Neuronal stem cell (in vitro differentiated cells): ENCODE measurements around the gene PDE4B. TPM values are rescaled to one million over a fixed set of nuclear protein-coding genes. Genes with fewer than 3 reads are reported as not detected.
"Not testable (repeated sequence)": the region's sequence is repeated elsewhere in the genome, so short reads cannot be mapped to it uniquely, and the experiment has no call there.

Experiments used
- DNase-seq: peaks from one replicate; pipeline ENCODE4 v3.0.0-alpha.2; 2013; ENCODE audit warnings: low spot score
- H2AFZ ChIP-seq: one replicate; pipeline ENCODE4 v1.6.1; 2013; ENCODE audit warnings: mild to moderate bottlenecking, low read length, inconsistent platforms
- H2AK5ac ChIP-seq: 2 replicates; pipeline ENCODE4 v1.6.1; 2013; ENCODE audit warnings: low read depth, mild to moderate bottlenecking, inconsistent platforms, low read length, moderate library complexity, mixed read lengths
- H2BK120ac ChIP-seq: 2 replicates; pipeline ENCODE4 v1.6.1; 2013; ENCODE audit warnings: low read depth, mild to moderate bottlenecking, inconsistent platforms, low read length, moderate library complexity, mixed read lengths
- H2BK12ac ChIP-seq: one replicate; pipeline ENCODE4 v1.6.1; 2013; ENCODE audit warnings: low read length, inconsistent platforms
- H2BK15ac ChIP-seq: 2 replicates; pipeline ENCODE4 v1.6.1; 2013; ENCODE audit warnings: mild to moderate bottlenecking, low read length, inconsistent platforms, mixed read lengths
- H2BK5ac ChIP-seq: one replicate; pipeline ENCODE4 v1.6.1; 2013; ENCODE audit warnings: inconsistent platforms, mild to moderate bottlenecking, low read length, moderate library complexity
- H3K14ac ChIP-seq: one replicate; pipeline ENCODE4 v1.6.1; 2013; ENCODE audit warnings: low read length, inconsistent platforms
- H3K18ac ChIP-seq: 2 replicates; pipeline ENCODE4 v1.6.1; 2013; ENCODE audit warnings: low read length, inconsistent platforms
- H3K23ac ChIP-seq: 2 replicates; pipeline ENCODE4 v1.6.1; 2013; ENCODE audit warnings: low read depth, mild to moderate bottlenecking, mixed read lengths, low read length, inconsistent platforms; ENCODE audit not compliant: poor library complexity
- H3K27ac ChIP-seq: replicated peaks from 3 replicates; pipeline ENCODE4 v1.5.1; 2013; ENCODE audit warnings: low read length, inconsistent platforms
- H3K27me3 ChIP-seq, 3 experiments: 2 replicates each; pipeline ENCODE4 v1.6.1; 2013; ENCODE audit warnings: low read length in 3 of 3, mild to moderate bottlenecking in 2 of 3, inconsistent platforms in 1 of 3, low read depth in 1 of 3, mixed read lengths in 1 of 3, moderate library complexity in 1 of 3; ENCODE audit not compliant: control insufficient read depth in 3 of 3, insufficient read depth in 3 of 3
- H3K36me3 ChIP-seq, 2 donors: replicated peaks in 1 of 2; 2 replicates each; pipeline ENCODE4 v1.6.1; 2013; ENCODE audit warnings: low read length in 2 of 2; ENCODE audit not compliant: control insufficient read depth in 2 of 2, insufficient read depth in 2 of 2
- H3K4ac ChIP-seq: 2 replicates; pipeline ENCODE4 v1.6.1; 2013; ENCODE audit warnings: inconsistent platforms, mild to moderate bottlenecking, low read length, moderate library complexity
- H3K4me1 ChIP-seq, 2 donors: 1 replicate in 1 of 2; 2 replicates in 1 of 2; pipeline ENCODE4 v1.6.1; 2013; ENCODE audit warnings: low read length in 2 of 2, low read depth in 1 of 2; ENCODE audit not compliant: control insufficient read depth in 2 of 2, insufficient read depth in 1 of 2
- H3K4me2 ChIP-seq: one replicate; pipeline ENCODE4 v1.6.1; 2013; ENCODE audit warnings: mild to moderate bottlenecking, low read length, inconsistent platforms; ENCODE audit not compliant: insufficient read depth, poor library complexity, severe bottlenecking
- H3K4me3 ChIP-seq, 2 donors: 2 replicates each; pipeline ENCODE4 v1.5.1; 2013; ENCODE audit warnings: low read length in 2 of 2, mild to moderate bottlenecking in 2 of 2, inconsistent platforms in 1 of 2, moderate library complexity in 1 of 2
- H3K79me1 ChIP-seq: one replicate; pipeline ENCODE4 v1.6.1; 2013; ENCODE audit warnings: low read depth, mild to moderate bottlenecking, inconsistent platforms, low read length, moderate library complexity
- H3K9ac ChIP-seq: one replicate; pipeline ENCODE4 v1.6.1; 2013; ENCODE audit warnings: mild to moderate bottlenecking, low read depth, low read length, inconsistent platforms; ENCODE audit not compliant: poor library complexity
- H3K9me3 ChIP-seq, 2 donors: replicated peaks in 1 of 2; 2 replicates each; pipeline versions ENCODE3 to v1.6.1; 2013; ENCODE audit warnings: low read length in 2 of 2, mild to moderate bottlenecking in 2 of 2, inconsistent platforms in 1 of 2, low read depth in 1 of 2, mixed read lengths in 1 of 2, moderate library complexity in 1 of 2; ENCODE audit not compliant: control insufficient read depth in 2 of 2, insufficient read depth in 1 of 2
- H4K8ac ChIP-seq: one replicate; pipeline ENCODE4 v1.6.1; 2013; ENCODE audit warnings: low read depth, mild to moderate bottlenecking, inconsistent platforms, low read length, moderate library complexity
- H4K91ac ChIP-seq: one replicate; pipeline ENCODE4 v1.6.1; 2013; ENCODE audit warnings: low read length, low read depth, mild to moderate bottlenecking, inconsistent platforms; ENCODE audit not compliant: poor library complexity
- WGBS, 2 donors: extraction: QIAGEN DNeasy Blood & Tissue Kit; methylation state at CpG; one replicate each; pipeline ENCODE4 v1.1.7; 2013; ENCODE audit warnings: missing lambda C conversion rate in 2 of 2, mixed read lengths in 1 of 2; ENCODE audit not compliant: insufficient read length in 2 of 2, insufficient replicate concordance in 1 of 2; ENCODE audit errors: extremely low coverage in 2 of 2; 5-methylcytosine and 5-hydroxymethylcytosine counted together
- small RNA-seq: library from polyadenylated mRNA; stranded (forward); fragments of <200 nt; extraction: miRNeasy Mini kit (QIAGEN cat#:217004); gene quantifications from one replicate; pipeline ENCODE3, GENCODE V24; 2013; ENCODE audit not compliant: insufficient read depth

Gene PDE4B

DNA sequence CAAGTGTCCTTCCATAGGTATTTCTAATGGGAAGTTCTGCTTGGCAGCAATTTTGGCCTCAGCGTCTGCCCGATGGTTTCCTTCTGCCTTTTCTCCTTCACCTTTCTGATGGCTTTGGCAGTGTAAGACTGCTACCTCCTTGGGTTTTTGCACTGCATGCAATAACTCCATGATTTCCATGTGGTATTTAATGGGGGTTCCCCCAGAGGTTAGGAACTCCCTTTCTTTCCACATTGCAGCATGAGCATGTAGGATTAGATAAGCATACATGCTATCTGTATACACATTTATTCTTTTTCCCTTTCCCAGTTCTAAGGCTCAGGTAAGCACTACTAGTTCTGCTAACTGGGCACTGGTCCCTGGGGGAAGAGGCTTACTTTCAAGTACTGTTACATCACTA, 628.2 kb downstream of the PDE4B start:
- not testable (repeated sequence) for H3K79me1 ChIP-seq, DNase-seq, H3K36me3 ChIP-seq, H2BK120ac ChIP-seq, H2BK15ac ChIP-seq, H2BK5ac ChIP-seq, H3K18ac ChIP-seq, H2BK12ac ChIP-seq, H3K4me2 ChIP-seq, H3K4me3 ChIP-seq, H2AFZ ChIP-seq, H3K23ac ChIP-seq, H2AK5ac ChIP-seq, H3K9ac ChIP-seq, H3K4ac ChIP-seq, H3K14ac ChIP-seq, H4K91ac ChIP-seq, H3K27ac ChIP-seq, H3K27me3 ChIP-seq, H3K4me1 ChIP-seq, H4K8ac ChIP-seq, H3K9me3 ChIP-seq
- WGBS, 2 donors: no CpG with 5 or more reads among the region's 2 CpGs

DNA sequence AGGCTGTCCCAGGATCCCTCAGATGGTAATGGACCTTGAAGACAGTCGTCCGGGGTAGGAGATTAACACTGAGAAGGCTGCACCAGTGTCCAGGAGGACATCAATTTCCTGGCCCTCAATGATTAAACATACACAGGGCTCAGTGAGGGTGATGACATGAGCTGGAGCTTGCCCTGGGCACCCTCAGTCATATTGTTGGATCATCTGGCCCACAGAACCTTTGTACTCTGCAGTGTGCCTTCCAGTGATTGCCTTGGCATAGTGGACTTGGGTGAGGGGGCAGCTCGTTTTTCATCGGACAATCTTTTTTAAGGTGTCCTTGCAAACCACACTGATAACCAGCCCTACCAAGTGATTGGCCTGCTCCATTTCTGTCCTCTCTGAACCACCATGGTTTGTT, 630.1 kb downstream of the PDE4B start:
- H4K8ac ChIP-seq: no peak overlapping the region
- H3K79me1 ChIP-seq: no peaks in the 10 kb centered on the region
- no peak overlapping the region for H3K18ac ChIP-seq
- H2BK15ac ChIP-seq: no peak overlapping the region
- H3K9me3 ChIP-seq: peaks cover 3 to 9% of the 10 kb centered on the region in 2 donors
- no peak overlapping the region for H3K27ac ChIP-seq
- no peak overlapping the region for H3K9ac ChIP-seq
- H2BK120ac ChIP-seq: no peak overlapping the region
- no peak overlapping the region for H2BK12ac ChIP-seq
- no peak overlapping the region for H3K23ac ChIP-seq
- no peaks in the 10 kb centered on the region for H3K36me3 ChIP-seq
- no peak for DNase-seq
- no peak overlapping the region for H3K14ac ChIP-seq
- no peaks in the 10 kb centered on the region for H3K27me3 ChIP-seq
- no peaks in the 10 kb centered on the region for H3K4me1 ChIP-seq
- no peak overlapping the region for H3K4ac ChIP-seq
- no peak overlapping the region for H2BK5ac ChIP-seq
- no peak overlapping the region for H2AFZ ChIP-seq
- no peak overlapping the region for H4K91ac ChIP-seq
- H3K4me2 ChIP-seq: no peak overlapping the region
- H3K4me3 ChIP-seq: no peak overlapping the region
- no CpG with 5 or more reads among the region's 4 CpGs for WGBS, 2 donors
- no peak overlapping the region for H2AK5ac ChIP-seq

Small RNAs within 50 kb of the gene (small RNA-seq; reads per million reads assigned to genes)
- gene RN7SL854P: not detected
- gene RNU4-88P: not detected
